Measurements from ENCODE around the gene HIC1. TPM values are rescaled to one million over a fixed set of nuclear protein-coding genes. Genes with fewer than 3 reads are reported as not detected.

HIC1 gene
- total and polyA plus RNA-seq, 9 of the 15 experiments (the other 6 are each of a cell fraction or from before 2014, with no cell fraction given): 0.01 to 2.5 (median 0.18) TPM

- TF ChIP-seq ELF4 (CRISPR knock-in tag; IDR thresholded peaks at IDR 0.05) (no peak), GMEB1 (CRISPR knock-in tag; IDR thresholded peaks at IDR 0.05) (no peak), GABPB1 (CRISPR knock-in tag; IDR thresholded peaks at IDR 0.05) (0 out of 2 replicates have a peak, but pooled peaks have one; percentile 29), CREB1 (IDR thresholded peaks at IDR 0.05) (no peak), CREB1 (CRISPR knock-in tag; IDR thresholded peaks at IDR 0.05) (no peak), KHSRP (IDR thresholded peaks at IDR 0.05) (no peak), PCBP2 (IDR thresholded peaks at IDR 0.05; ENCODE audit: low read depth, low read length, poor library complexity, severe bottlenecking) (no peak), CCNT2 (IDR thresholded peaks at IDR 0.05; ENCODE audit: borderline replicate concordance, extremely low read depth, insufficient read length, low read depth, low read length) (no peak), TOE1 (IDR thresholded peaks at IDR 0.05; ENCODE audit: borderline replicate concordance) (no peak), TOE1 (CRISPR knock-in tag; IDR thresholded peaks at IDR 0.05; ENCODE audit: borderline replicate concordance, low read depth) (no peak), RAD21 (CRISPR knock-in tag; conservative IDR thresholded peaks at IDR 0.05 in 1 of 2, IDR thresholded peaks at IDR 0.05 in 1 of 2) (peak in 1 of 2 experiments; percentile 66; a peak in 2 of 4 replicates), SMAD2 (IDR thresholded peaks at IDR 0.05; ENCODE audit: low read depth, low read length) (no peak)
- TF ChIP-seq, protein P1, sequence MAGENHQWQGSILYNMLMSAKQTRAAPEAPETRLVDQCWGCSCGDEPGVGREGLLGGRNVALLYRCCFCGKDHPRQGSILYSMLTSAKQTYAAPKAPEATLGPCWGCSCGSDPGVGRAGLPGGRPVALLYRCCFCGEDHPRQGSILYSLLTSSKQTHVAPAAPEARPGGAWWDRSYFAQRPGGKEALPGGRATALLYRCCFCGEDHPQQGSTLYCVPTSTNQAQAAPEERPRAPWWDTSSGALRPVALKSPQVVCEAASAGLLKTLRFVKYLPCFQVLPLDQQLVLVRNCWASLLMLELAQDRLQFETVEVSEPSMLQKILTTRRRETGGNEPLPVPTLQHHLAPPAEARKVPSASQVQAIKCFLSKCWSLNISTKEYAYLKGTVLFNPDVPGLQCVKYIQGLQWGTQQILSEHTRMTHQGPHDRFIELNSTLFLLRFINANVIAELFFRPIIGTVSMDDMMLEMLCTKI (IDR thresholded peaks at IDR 0.05; ENCODE audit: partially characterized antibody): no peak
- TF ChIP-seq, protein P2, sequence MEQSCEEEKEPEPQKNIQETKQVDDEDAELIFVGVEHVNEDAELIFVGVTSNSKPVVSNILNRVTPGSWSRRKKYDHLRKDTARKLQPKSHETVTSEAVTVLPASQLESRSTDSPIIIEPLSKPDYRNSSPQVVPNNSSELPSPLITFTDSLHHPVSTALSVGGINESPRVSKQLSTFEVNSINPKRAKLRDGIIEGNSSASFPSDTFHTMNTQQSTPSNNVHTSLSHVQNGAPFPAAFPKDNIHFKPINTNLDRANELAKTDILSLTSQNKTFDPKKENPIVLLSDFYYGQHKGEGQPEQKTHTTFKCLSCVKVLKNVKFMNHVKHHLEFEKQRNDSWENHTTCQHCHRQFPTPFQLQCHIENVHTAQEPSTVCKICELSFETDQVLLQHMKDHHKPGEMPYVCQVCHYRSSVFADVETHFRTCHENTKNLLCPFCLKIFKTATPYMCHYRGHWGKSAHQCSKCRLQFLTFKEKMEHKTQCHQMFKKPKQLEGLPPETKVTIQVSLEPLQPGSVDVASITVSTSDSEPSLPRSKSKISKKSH (CRISPR knock-in tag; IDR thresholded peaks at IDR 0.05): no peak
- TF ChIP-seq, protein P3, sequence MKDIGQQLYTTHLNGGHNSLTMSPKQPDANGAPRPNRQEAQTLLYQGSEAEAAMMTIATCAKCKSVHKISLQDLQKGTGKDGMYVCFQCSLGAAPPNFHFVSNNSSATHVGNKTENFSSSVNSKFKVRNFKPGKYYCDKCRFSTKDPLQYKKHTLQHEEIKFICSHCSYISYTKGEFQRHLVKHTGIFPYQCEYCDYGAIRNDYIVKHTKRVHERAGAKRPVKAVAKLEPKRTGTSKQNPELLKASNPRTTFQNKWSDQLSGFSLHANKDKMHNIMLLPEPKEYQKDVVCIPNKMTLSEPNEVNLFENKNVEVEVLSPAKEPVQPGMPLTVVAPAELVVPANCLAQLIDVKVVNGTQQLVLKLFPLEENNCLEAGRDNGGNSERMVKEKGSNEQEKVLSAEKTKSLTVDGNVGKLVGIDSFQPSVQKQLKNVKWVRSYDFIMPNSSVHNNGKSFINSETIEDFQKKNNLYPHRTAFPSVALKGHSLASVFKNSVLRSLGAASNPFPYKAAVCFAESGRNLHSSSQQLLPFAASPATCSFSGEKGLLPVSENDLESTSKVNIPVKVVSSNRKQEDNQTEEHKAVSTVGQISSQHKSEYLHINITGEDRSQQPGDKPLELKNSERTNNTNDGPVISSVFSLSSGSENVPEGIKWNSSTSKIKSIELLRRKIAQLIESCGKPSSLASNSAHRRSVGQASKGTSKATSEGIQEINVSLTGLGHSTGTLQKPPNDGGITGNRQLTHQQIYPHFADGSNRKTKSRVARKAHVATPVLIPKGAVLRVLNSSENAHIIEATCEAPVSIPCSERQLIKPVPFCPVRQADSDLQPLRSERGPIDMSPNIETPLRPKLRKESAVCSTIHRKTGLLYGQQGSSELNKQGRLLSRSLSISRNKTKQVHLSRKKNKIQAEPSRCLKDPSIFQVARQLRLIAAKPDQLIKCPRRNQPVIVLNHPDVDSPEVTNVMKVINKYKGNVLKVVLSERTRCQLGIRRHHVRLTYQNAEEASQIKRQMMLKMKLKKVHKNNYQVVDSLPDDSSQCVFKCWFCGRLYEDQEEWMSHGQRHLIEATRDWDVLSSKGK (CRISPR knock-in tag; IDR thresholded peaks at IDR 0.05): no peak
- TF ChIP-seq, protein P4, sequence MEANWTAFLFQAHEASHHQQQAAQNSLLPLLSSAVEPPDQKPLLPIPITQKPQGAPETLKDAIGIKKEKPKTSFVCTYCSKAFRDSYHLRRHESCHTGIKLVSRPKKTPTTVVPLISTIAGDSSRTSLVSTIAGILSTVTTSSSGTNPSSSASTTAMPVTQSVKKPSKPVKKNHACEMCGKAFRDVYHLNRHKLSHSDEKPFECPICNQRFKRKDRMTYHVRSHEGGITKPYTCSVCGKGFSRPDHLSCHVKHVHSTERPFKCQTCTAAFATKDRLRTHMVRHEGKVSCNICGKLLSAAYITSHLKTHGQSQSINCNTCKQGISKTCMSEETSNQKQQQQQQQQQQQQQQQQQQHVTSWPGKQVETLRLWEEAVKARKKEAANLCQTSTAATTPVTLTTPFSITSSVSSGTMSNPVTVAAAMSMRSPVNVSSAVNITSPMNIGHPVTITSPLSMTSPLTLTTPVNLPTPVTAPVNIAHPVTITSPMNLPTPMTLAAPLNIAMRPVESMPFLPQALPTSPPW (CRISPR knock-in tag; IDR thresholded peaks at IDR 0.05): 0 out of 2 replicates have a peak, but pooled peaks have one; percentile 25
These were observed 10.3 kb downstream of the HIC1 start (continued) for GRCh38 chr17:2064980-2065785.

Measured in K562 (cell line).